Esophagus squamous epithelium (tissue), 4 donors: ENCODE results near the gene NEK7.

Experiments
- POLR2A ChIP-seq, 4 donors: fragments of 450-650 bp; IDR thresholded peaks; one replicate each; pipeline ENCODE4 v1.6.1; 2017; ENCODE audit warnings: antibody characterized with exemption in 4 of 4, mild to moderate bottlenecking in 4 of 4, moderate library complexity in 3 of 4
- TF ChIP-seq, protein P1 (sequence below), 6 experiments: fragments of 450-650 bp in 4 of 6; fragments of 200-600 bp in 2 of 6; sonication (generic) in 2 of 6; IDR thresholded peaks; one replicate each; pipeline ENCODE4 v1.5.1; 2016 to 2019; ENCODE audit warnings: antibody characterized with exemption in 6 of 6, mild to moderate bottlenecking in 4 of 6, moderate library complexity in 4 of 6

DNA sequence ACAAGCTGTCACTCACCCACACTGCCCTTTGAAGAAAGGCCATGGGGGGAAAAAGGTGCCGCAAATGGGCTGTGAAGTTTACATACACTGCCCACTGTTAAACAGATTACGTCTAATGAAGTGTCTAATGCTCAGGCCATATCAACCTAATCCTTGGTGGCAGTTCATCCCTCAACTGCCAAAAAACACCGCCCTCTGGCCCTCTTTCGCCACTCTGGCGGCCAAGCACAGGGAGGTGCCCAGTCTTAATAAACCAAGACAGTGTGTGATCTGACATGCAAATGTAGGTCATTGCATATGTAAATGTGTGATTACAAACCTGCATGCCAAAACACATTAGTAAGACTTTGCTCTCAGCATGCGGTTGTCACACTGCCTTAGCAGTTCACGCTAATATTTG lies 89.5 kb downstream of the NEK7 start:
- TF ChIP-seq, protein P1, sequence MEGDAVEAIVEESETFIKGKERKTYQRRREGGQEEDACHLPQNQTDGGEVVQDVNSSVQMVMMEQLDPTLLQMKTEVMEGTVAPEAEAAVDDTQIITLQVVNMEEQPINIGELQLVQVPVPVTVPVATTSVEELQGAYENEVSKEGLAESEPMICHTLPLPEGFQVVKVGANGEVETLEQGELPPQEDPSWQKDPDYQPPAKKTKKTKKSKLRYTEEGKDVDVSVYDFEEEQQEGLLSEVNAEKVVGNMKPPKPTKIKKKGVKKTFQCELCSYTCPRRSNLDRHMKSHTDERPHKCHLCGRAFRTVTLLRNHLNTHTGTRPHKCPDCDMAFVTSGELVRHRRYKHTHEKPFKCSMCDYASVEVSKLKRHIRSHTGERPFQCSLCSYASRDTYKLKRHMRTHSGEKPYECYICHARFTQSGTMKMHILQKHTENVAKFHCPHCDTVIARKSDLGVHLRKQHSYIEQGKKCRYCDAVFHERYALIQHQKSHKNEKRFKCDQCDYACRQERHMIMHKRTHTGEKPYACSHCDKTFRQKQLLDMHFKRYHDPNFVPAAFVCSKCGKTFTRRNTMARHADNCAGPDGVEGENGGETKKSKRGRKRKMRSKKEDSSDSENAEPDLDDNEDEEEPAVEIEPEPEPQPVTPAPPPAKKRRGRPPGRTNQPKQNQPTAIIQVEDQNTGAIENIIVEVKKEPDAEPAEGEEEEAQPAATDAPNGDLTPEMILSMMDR (IDR thresholded peaks at IDR 0.05): no peak
- TF ChIP-seq POLR2A (IDR thresholded peaks at IDR 0.05): no peak
